Smooth muscle cell (in vitro differentiated cells): Measurements from ENCODE around the gene EPS8. TPM values are rescaled to one million over a fixed set of nuclear protein-coding genes. Genes with fewer than 3 reads are reported as not detected.

ENCODE experiments used
- DNase-seq: peaks from one replicate; lab custom pipeline; 2025; ENCODE audit not compliant: unreplicated experiment; lab: John Stamatoyannopoulos, UW
- H2AFZ ChIP-seq: fragments of 200-600 bp; sonication (generic); 2 replicates; pipeline ENCODE4 v1.6.0; 2016; ENCODE audit warnings: antibody characterized with exemption, low read depth, mild to moderate bottlenecking
- H3F3A ChIP-seq: fragments of 200-600 bp; sonication (generic); 2 replicates; pipeline ENCODE4 v1.6.0; 2017; ENCODE audit warnings: antibody characterized with exemption, low read depth
- H3K27ac ChIP-seq: fragments of 200-600 bp; sonication (generic); 2 replicates; pipeline ENCODE4 v1.5.1; 2016; ENCODE audit warnings: low read depth, mild to moderate bottlenecking
- H3K27me3 ChIP-seq: fragments of 200-600 bp; sonication (generic); 2 replicates; pipeline ENCODE4 v1.6.1; 2016; ENCODE audit warnings: low read depth, mild to moderate bottlenecking
- H3K36me3 ChIP-seq: fragments of 200-600 bp; sonication (generic); 2 replicates; pipeline ENCODE4 v1.5.1; 2016; ENCODE audit warnings: low read depth
- H3K4me1 ChIP-seq: fragments of 200-600 bp; sonication (generic); 2 replicates; pipeline ENCODE4 v1.5.1; 2016; ENCODE audit warnings: low read depth
- H3K4me2 ChIP-seq: fragments of 200-600 bp; sonication (generic); 2 replicates; pipeline ENCODE4 v1.6.0; 2016; ENCODE audit warnings: mild to moderate bottlenecking
- H3K4me3 ChIP-seq: fragments of 200-600 bp; sonication (generic); 2 replicates; pipeline ENCODE4 v1.5.1; 2016; ENCODE audit warnings: mild to moderate bottlenecking
- H3K79me2 ChIP-seq: fragments of 200-600 bp; sonication (generic); 2 replicates; pipeline ENCODE4 v1.6.0; 2016; ENCODE audit warnings: low read depth, mild to moderate bottlenecking
- H3K9ac ChIP-seq: fragments of 200-600 bp; sonication (generic); 2 replicates; pipeline ENCODE4 v1.6.0; 2016; ENCODE audit warnings: low read depth
- H3K9me3 ChIP-seq: fragments of 200-600 bp; sonication (generic); replicated peaks from 2 replicates; pipeline ENCODE4 v1.5.1; 2016; ENCODE audit warnings: low read depth
- H4K20me1 ChIP-seq: fragments of 200-600 bp; sonication (generic); 2 replicates; pipeline ENCODE4 v1.6.0; 2016; ENCODE audit warnings: low read depth
- WGBS: methylation state at CpG from one replicate; pipeline ENCODE4 v1.1.7; 2016; ENCODE audit warnings: low lambda C conversion rate; 5-methylcytosine and 5-hydroxymethylcytosine counted together
- polyA plus RNA-seq: library from polyadenylated mRNA; unstranded; fragments of >200 nt; fragmentation: Nextera tagmentation; extraction: Ambion mirVana; gene quantifications from 2 replicates; pipeline ENCODE4 v1.2.1, GENCODE V29; 2016
- total RNA-seq: library from RNA; depleted of rRNA; stranded (reverse); fragments of >200 nt; gene quantifications from 2 replicates; pipeline ENCODE4 v1.2.3, GENCODE V29; 2014
- TF ChIP-seq, protein P1 (sequence below): fragments of 200-600 bp; sonication (generic); IDR thresholded peaks from 2 replicates; pipeline ENCODE4 v1.5.1; 2017; ENCODE audit warnings: borderline replicate concordance, mild to moderate bottlenecking, antibody characterized with exemption; ENCODE audit not compliant: insufficient read depth, poor library complexity, severe bottlenecking

The EPS8 gene
- total and polyA plus RNA-seq, 2 experiments from 2014 or later: 27.5 to 68.3 TPM

DNA sequence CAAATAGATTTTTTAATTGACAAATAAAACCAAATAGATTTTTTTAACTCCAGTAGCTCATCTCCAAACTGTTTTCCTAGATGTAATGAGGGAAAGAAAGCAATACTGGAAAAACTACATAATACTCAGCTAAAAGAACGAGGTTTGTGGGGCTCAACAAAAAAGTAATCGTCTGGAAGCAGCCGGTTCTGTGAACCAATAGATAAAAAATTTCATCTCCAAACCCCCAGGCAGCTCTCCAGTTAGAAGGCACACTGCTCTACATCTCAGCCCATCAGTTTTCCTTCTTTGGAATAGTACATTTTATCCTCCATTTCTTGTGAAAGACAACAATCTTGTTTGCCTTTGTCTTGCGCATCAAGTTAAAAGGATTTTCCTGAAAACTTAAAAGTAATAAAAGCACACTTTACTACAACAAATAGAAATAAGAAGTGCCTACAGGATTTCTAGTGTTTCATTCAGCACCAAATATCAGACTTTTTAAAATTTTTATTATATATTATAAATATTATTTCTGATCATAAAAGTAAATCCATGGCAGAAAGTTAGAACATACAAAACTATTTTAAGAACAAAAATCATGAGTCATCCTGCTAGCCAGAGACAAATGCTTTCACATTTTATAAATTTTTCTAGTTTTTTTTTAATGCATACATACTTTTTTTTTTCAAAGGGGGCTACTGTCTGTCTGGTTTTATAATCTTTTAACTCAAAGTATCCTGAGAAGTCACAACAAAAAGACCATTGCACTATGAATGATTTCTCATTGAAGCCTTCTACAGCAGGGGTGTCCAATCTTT lies 67.7 kb downstream of the EPS8 start:
- H3F3A ChIP-seq: peaks cover 7% of the 10 kb centered on the region
- no peaks in the 10 kb centered on the region for H3K9me3 ChIP-seq
- no peaks in the 10 kb centered on the region for H4K20me1 ChIP-seq
- H3K4me3 ChIP-seq: no peak overlapping the region
- TF ChIP-seq, protein P1, sequence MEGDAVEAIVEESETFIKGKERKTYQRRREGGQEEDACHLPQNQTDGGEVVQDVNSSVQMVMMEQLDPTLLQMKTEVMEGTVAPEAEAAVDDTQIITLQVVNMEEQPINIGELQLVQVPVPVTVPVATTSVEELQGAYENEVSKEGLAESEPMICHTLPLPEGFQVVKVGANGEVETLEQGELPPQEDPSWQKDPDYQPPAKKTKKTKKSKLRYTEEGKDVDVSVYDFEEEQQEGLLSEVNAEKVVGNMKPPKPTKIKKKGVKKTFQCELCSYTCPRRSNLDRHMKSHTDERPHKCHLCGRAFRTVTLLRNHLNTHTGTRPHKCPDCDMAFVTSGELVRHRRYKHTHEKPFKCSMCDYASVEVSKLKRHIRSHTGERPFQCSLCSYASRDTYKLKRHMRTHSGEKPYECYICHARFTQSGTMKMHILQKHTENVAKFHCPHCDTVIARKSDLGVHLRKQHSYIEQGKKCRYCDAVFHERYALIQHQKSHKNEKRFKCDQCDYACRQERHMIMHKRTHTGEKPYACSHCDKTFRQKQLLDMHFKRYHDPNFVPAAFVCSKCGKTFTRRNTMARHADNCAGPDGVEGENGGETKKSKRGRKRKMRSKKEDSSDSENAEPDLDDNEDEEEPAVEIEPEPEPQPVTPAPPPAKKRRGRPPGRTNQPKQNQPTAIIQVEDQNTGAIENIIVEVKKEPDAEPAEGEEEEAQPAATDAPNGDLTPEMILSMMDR: no peak
- no peak overlapping the region for H2AFZ ChIP-seq
- peak overlapping the region; percentile 24 for H3K4me2 ChIP-seq
- DNase-seq: no peak
- H3K36me3 ChIP-seq: no peaks in the 10 kb centered on the region
- 71% methylated on average over 4 of the region's 4 CpGs for WGBS
- no peak overlapping the region for H3K9ac ChIP-seq
- H3K79me2 ChIP-seq: peaks cover 39% of the 10 kb centered on the region
- H3K4me1 ChIP-seq: peaks cover 14% of the 10 kb centered on the region
- no peaks in the 10 kb centered on the region for H3K27me3 ChIP-seq
- peak overlapping the region; percentile 77 for H3K27ac ChIP-seq

DNA sequence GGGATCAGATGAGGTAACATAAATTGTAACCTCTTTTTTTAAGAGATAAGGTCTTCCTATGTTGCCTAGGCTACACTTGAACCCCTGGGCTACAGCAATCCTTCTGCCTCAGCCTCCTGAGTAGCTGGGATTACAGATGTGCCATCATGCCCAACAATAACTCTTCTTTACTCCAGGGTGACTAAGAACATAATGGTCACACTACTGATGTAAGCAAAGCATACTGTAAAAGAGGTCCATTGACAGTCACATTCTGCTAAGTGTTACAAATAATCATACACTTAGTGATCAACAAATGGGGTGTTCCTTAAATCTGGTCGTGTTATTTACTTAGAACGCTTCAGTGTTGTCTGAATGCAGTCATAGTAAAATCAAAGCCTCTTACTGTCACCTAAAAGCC lies 68.9 kb downstream of the EPS8 start:
- H3K79me2 ChIP-seq: peaks cover 31% of the 10 kb centered on the region
- peaks cover 6% of the 10 kb centered on the region for H3K4me1 ChIP-seq
- no peak overlapping the region for H2AFZ ChIP-seq
- H3F3A ChIP-seq: peaks cover 7% of the 10 kb centered on the region
- H3K9ac ChIP-seq: no peak overlapping the region
- peak overlapping the region; percentile 24 for H3K4me2 ChIP-seq
- no peaks in the 10 kb centered on the region for H3K36me3 ChIP-seq
- TF ChIP-seq, protein P1: no peak
- no peak overlapping the region for H3K4me3 ChIP-seq
- no peak for DNase-seq
- H4K20me1 ChIP-seq: no peaks in the 10 kb centered on the region
- H3K9me3 ChIP-seq: no peaks in the 10 kb centered on the region
- no peaks in the 10 kb centered on the region for H3K27me3 ChIP-seq
- peak overlapping the region; percentile 77 for H3K27ac ChIP-seq
- WGBS: 71% methylated on average over 2 of the region's 2 CpGs

DNA sequence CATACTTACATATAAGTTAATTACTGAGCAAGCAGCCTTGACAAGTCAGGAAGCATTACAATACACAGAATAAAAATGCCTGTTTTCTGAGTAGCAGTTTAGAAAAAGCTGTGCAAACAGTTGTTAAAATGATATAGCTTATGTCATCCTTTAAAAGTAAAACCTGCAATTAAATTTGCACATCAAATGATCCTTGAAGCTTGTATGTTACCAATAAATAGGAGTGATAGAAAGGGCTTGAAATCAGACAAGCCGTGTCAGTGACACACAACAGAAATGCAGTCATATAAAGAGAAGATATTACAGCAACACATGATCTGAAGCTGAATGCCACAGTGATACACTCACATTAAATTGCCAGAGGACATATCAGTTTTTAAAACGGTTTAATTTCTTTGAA lies 70.0 kb downstream of the EPS8 start:
- DNase-seq: no peak
- Histone ChIP-seq H3K27me3 (no peaks in the 10 kb centered on the region), H3F3A (peaks cover 7% of the 10 kb centered on the region), H3K4me2 (peak overlapping the region; percentile 24), H2AFZ (no peak overlapping the region), H3K9ac (no peak overlapping the region), H3K79me2 (peaks cover 39% of the 10 kb centered on the region), H3K27ac (peak overlapping the region; percentile 77), H3K36me3 (no peaks in the 10 kb centered on the region), H3K4me1 (peaks cover 6% of the 10 kb centered on the region), H3K9me3 (no peaks in the 10 kb centered on the region), H4K20me1 (no peaks in the 10 kb centered on the region), H3K4me3 (no peak overlapping the region)
- WGBS: 53% methylated on average over 2 of the region's 2 CpGs
- TF ChIP-seq, protein P1: no peak
